Esophagus squamous epithelium (tissue), 5 donors: ENCODE measurements around the gene CASKIN1. TPM values are rescaled to one million over a fixed set of nuclear protein-coding genes. Genes with fewer than 3 reads are reported as not detected.
"Not testable (repeated sequence)": the region's sequence is repeated elsewhere in the genome, so short reads cannot be mapped to it uniquely, and the experiment has no call there.

Experiments
- DNase-seq: peaks from one replicate; lab custom pipeline; 2025; lab: John Stamatoyannopoulos, UW
- H3K27ac ChIP-seq, 4 donors: fragments of 200-600 bp; sonication (generic); one replicate each; pipeline ENCODE4 v1.5.1; 2016 to 2019; ENCODE audit warnings: mild to moderate bottlenecking in 1 of 4
- H3K27me3 ChIP-seq, 4 donors: fragments of 200-600 bp; sonication (generic); 1 replicate in 3 of 4; 2 replicates in 1 of 4; pipeline versions ENCODE4 v1.5.1 to v1.6.0; 2017 to 2021; ENCODE audit warnings: antibody characterized with exemption in 1 of 4
- H3K36me3 ChIP-seq, 3 donors: fragments of 200-600 bp; sonication (generic); one replicate each; pipeline ENCODE4 v1.5.1; 2016 to 2019
- H3K4me1 ChIP-seq, 3 donors: fragments of 200-600 bp; sonication (generic); one replicate each; pipeline ENCODE4 v1.5.1; 2017 to 2019
- H3K4me3 ChIP-seq, 4 donors: fragments of 200-600 bp; sonication (generic); 1 replicate in 3 of 4; 2 replicates in 1 of 4; pipeline ENCODE4 v1.5.1; 2016 to 2019; ENCODE audit warnings: mild to moderate bottlenecking in 2 of 4, moderate library complexity in 1 of 4
- H3K9me3 ChIP-seq, 3 donors: fragments of 200-600 bp; sonication (generic); one replicate each; pipeline ENCODE4 v1.5.1; 2016 to 2019
- POLR2A ChIP-seq, 4 donors: fragments of 450-650 bp; IDR thresholded peaks; one replicate each; pipeline ENCODE4 v1.6.1; 2017; ENCODE audit warnings: antibody characterized with exemption in 4 of 4, mild to moderate bottlenecking in 4 of 4, moderate library complexity in 3 of 4
- WGBS, 2 donors: methylation state at CpG; one replicate each; pipeline ENCODE4 v1.1.5; 2018; 5-methylcytosine and 5-hydroxymethylcytosine counted together
- intact Hi-C: fragments of 100-400 bp; cut with DNase I; formaldehyde crosslinking; loops from one replicate; pipeline ENCODE4 v1.15.0; 2022
- total RNA-seq, 4 donors: library from RNA; depleted of rRNA; stranded (reverse); fragments of >200 nt; gene quantifications; one replicate each; pipeline ENCODE4 v1.1.0, GENCODE V29; 2016
- TF ChIP-seq, protein P1 (sequence below), 6 experiments: fragments of 450-650 bp in 4 of 6; fragments of 200-600 bp in 2 of 6; sonication (generic) in 2 of 6; IDR thresholded peaks; one replicate each; pipeline ENCODE4 v1.5.1; 2016 to 2019; ENCODE audit warnings: antibody characterized with exemption in 6 of 6, mild to moderate bottlenecking in 4 of 6, moderate library complexity in 4 of 6
- donor health status: DM: yes; HTN: yes; CAD: no.

CASKIN1 gene
- total RNA-seq, 4 donors from 2014 or later, result 0.04 to 0.38 TPM; not detected in 2

DNA sequence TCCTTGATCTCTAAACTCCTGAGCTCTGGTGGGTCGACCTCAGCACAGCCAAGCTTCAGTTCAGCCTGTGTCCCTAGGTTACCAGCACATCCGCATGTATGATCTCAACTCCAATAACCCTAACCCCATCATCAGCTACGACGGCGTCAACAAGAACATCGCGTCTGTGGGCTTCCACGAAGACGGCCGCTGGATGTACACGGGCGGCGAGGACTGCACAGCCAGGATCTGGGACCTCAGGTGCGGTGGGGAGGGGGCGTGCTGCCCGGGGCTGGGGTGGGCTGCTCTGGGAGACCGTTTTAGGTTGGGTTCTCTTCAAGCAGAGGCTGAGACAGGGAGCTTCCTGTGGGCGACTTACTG, 10.0 kb upstream of the CASKIN1 start:
- WGBS, 2 donors, result 42 to 91% methylated on average over 2 to 10 of the region's 18 CpGs
- intact Hi-C loops, result no loop called here
- Histone ChIP-seq H3K9me3 (no peaks in the 10 kb centered on the region), H3K27me3 (no peaks in the 10 kb centered on the region), H3K4me1 (peaks cover 13 to 24% (median 22%) of the 10 kb centered on the region in 3 donors), H3K4me3 (peak overlapping the region; percentile 67 to 87 (median 82)), H3K36me3 (peaks cover 14 to 43% (median 25%) of the 10 kb centered on the region in 3 donors), H3K27ac (peak overlapping the region in 3 of 4 donors; percentile 96 to 99 (median 99))
- TF ChIP-seq, protein P1, sequence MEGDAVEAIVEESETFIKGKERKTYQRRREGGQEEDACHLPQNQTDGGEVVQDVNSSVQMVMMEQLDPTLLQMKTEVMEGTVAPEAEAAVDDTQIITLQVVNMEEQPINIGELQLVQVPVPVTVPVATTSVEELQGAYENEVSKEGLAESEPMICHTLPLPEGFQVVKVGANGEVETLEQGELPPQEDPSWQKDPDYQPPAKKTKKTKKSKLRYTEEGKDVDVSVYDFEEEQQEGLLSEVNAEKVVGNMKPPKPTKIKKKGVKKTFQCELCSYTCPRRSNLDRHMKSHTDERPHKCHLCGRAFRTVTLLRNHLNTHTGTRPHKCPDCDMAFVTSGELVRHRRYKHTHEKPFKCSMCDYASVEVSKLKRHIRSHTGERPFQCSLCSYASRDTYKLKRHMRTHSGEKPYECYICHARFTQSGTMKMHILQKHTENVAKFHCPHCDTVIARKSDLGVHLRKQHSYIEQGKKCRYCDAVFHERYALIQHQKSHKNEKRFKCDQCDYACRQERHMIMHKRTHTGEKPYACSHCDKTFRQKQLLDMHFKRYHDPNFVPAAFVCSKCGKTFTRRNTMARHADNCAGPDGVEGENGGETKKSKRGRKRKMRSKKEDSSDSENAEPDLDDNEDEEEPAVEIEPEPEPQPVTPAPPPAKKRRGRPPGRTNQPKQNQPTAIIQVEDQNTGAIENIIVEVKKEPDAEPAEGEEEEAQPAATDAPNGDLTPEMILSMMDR (IDR thresholded peaks at IDR 0.05), result no peak
- TF ChIP-seq POLR2A (IDR thresholded peaks at IDR 0.05), result no peak
- no peak for DNase-seq

DNA sequence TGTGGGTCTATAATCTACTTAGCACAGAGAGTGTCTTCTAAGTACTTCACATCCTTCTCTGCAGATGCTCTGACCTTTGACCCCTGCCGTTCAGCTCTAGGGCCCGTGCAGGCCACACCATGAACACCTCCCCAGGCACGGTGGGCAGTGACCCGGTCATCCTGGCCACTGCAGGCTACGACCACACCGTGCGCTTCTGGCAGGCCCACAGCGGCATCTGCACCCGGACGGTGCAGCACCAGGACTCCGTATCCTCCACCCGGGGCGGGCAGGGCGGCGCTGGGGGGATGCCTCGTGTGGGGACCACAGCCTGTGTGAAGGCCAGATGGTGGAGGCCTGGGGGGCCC, 9.5 kb upstream of the CASKIN1 start:
- H3K4me1 ChIP-seq, result peaks cover 13 to 24% (median 22%) of the 10 kb centered on the region in 3 donors
- TF ChIP-seq POLR2A (IDR thresholded peaks at IDR 0.05), result no peak
- TF ChIP-seq, protein P1 (IDR thresholded peaks at IDR 0.05), result peak in 1 of 6 experiments; percentile 2
- H3K9me3 ChIP-seq, result no peaks in the 10 kb centered on the region
- 0 to 3% methylated on average over 3 to 12 of the region's 16 CpGs for WGBS, 2 donors
- H3K4me3 ChIP-seq, result peak overlapping the region; percentile 67 to 87 (median 82)
- DNase-seq, result no peak
- peak overlapping the region; percentile 96 to 99 (median 98) for H3K27ac ChIP-seq
- peaks cover 14 to 43% (median 25%) of the 10 kb centered on the region in 3 donors for H3K36me3 ChIP-seq
- intact Hi-C loops, result no loop called here
- H3K27me3 ChIP-seq, result no peaks in the 10 kb centered on the region

DNA sequence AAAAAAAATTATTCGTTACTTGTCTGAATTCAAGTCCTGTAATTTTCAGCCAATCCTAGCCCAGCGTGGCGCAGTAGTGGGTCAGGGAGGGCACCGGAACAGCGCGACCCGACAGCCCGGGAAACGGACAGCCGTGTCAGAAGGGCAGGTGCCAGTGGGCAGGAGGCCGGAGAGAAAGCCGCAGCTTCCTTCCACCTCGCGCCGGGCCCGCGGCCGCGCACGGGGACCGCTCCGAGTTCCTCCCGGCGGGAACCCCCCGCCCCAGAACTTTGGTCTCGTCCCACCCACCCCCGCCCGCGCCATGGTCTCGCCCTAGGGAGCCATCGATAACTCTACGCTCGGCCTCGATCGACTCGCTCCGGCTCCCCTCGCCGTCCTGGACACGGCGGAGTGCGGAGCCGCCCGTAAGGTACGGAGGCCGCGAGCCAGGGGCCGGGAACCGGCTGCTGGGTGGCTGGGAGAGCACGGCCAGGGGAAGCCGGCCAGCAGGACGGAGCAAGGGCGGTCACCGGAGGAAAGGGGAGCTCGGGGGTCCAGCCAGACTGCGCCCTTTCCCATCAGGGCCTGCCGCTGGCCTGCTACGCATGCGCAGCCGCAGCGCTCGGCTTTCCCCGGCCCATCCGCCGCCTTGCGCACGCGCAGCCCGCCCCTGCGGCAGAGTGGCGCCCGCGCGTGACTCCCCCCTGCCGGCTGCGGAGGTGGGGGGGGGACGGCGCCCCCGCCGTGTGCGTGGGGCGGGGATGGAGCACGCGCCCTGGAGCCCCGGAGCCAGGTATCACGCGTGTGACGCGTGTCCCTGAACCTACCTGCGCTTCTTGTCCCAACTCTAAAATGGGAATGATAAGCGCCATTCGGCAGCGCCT, 8.9 kb upstream of the CASKIN1 start, which contains the start of gene MLST8:
TSS of gene MLST8 (plus strand) at position 351 of the 863 bp plus-strand sequence. CDS start 632 bp downstream, outside the sequence.
- H3K4me1 ChIP-seq, result peaks cover 13 to 24% (median 22%) of the 10 kb centered on the region in 3 donors
- peak within 1 kb of the TSS; percentile 67 to 87 (median 82) for H3K4me3 ChIP-seq
- DNase-seq, result peak; percentile 57
- H3K36me3 ChIP-seq, result peaks cover 14 to 40% (median 25%) of the 10 kb centered on the region in 3 donors
- H3K27me3 ChIP-seq, result no peaks in the 10 kb centered on the region
- TF ChIP-seq, protein P1 (IDR thresholded peaks at IDR 0.05), result peak in 2 of 6 experiments; percentile 24 to 34
- TF ChIP-seq POLR2A (IDR thresholded peaks at IDR 0.05), result peak in 3 of 4 donors; percentile 67 to 74 (median 73)
- intact Hi-C loops, result no loop called here
- WGBS, 2 donors, result 0 to 2% methylated on average over 12 to 31 of the region's 93 CpGs
- H3K27ac ChIP-seq, result peak within 1 kb of the TSS; percentile 96 to 99 (median 98)
- no peaks in the 10 kb centered on the region for H3K9me3 ChIP-seq

DNA sequence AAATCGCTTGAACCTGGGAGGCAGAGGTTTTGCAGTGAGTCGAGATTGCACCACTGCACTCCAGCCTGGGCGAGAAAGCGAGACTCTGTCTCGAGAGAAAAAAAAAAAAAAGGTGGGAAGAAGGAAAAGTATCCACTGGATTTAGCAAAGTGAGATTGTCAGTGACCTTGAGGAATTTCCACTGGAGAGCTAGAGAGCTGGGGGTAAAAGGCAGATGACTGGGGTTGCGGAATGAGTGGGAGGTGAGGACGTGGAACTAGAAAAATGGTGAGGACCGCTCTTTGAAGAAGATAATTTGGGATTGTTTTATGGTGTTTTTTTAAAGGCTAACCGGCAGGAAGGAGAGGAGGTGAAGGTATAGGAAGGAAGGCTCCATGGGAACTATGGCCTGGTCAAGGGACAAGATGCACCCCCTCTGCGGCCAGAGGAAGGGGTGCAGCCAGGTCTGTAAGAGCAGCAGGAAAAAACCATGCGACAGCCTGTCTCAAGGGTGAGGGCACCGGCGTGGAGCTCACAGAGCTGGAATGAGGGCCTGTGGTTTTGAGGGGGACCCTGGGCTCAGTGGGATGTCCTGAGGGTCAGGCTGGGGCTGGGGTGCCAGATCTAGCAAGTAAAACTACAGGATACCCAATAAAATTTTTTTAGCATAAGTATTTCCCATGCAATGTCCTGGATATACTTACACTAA, 8.2 kb upstream of the CASKIN1 start:
- Histone ChIP-seq H3K4me3 (peak overlapping the region; percentile 67 to 87 (median 82)), H3K9me3 (no peaks in the 10 kb centered on the region), H3K4me1 (peaks cover 13 to 24% (median 22%) of the 10 kb centered on the region in 3 donors), H3K27ac (peak overlapping the region; percentile 96 to 99 (median 98)), H3K27me3 (peaks cover 0 to 3% (median 0%) of the 10 kb centered on the region in 4 donors), H3K36me3 (peaks cover 14 to 32% (median 25%) of the 10 kb centered on the region in 3 donors)
- intact Hi-C loops, result no loop called here
- no peak for DNase-seq
- 74 to 78% methylated on average over 13 of the region's 13 CpGs for WGBS, 2 donors
- TF ChIP-seq POLR2A (IDR thresholded peaks at IDR 0.05), result no peak
- TF ChIP-seq, protein P1 (IDR thresholded peaks at IDR 0.05), result no peak

DNA sequence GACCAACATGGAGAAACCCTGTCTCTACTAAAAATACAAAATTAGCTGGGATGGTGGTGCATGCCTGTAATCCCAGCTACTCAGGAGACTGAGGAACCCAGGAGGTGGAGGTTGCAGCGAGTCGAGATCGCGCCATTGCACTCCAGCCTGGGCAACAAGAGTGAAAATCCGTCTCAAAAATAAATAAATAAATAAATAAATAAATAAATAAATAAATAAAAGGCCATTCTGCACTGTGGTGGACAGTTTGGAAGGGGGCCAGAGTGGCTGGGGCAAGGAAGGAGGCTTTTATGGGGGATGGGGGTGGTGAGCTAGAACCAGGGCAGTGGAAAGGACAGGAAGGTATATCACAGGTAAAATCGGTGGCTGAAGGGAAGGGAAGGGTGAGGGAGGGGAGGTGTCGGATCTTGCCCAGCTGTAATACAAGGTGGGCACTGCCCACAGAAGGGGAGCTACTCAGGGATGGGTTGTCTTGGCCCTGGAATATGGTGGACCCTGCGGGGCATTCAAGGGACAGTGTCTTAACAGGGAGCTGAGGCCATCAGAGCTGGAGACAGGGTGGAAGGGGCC, 6.8 kb upstream of the CASKIN1 start:
- WGBS, 2 donors, result 83 to 93% methylated on average over 8 of the region's 8 CpGs
- intact Hi-C loops, DNase-seq, H3K27ac ChIP-seq, H3K4me3 ChIP-seq, H3K9me3 ChIP-seq: not testable (repeated sequence)
- H3K36me3 ChIP-seq, result peaks cover 4 to 19% (median 12%) of the 10 kb centered on the region in 3 donors
- peaks cover 0 to 15% (median 0%) of the 10 kb centered on the region in 4 donors for H3K27me3 ChIP-seq
- peaks cover 13 to 24% (median 22%) of the 10 kb centered on the region in 3 donors for H3K4me1 ChIP-seq
